ENCODE measurements around the gene MID1.

The MID1 gene

GRCh38 chrX:10482261-10482660 lies 138.1 kb downstream of the MID1 start:
- DNase-seq = no peak

- no peak for DNase-seq
These were observed 139.5 kb downstream of the MID1 start for GRCh38 chrX:10480861-10481260.

GRCh38 chrX:10479508-10479907 lies 140.9 kb downstream of the MID1 start:
- DNase-seq = no peak

GRCh38 chrX:10477525-10477924 lies 142.9 kb downstream of the MID1 start:
- no peak for DNase-seq

GRCh38 chrX:10474913-10475568 lies 145.3 kb downstream of the MID1 start:
- no peak for DNase-seq

GRCh38 chrX:10474510-10474909 lies 145.9 kb downstream of the MID1 start:
- no peak for DNase-seq

GRCh38 chrX:10471418-10471817 lies 149.0 kb downstream of the MID1 start:
- no peak for DNase-seq

GRCh38 chrX:10470009-10470408 lies 150.4 kb downstream of the MID1 start:
- no peak for DNase-seq

GRCh38 chrX:10467793-10468192 lies 152.6 kb downstream of the MID1 start:
- DNase-seq = no peak

GRCh38 chrX:10465254-10465653 lies 155.1 kb downstream of the MID1 start:
- no peak for DNase-seq

- no peak for DNase-seq
These were observed 163.3 kb downstream of the MID1 start for GRCh38 chrX:10457092-10457491.

- no peak for DNase-seq
These were observed 166.4 kb downstream of the MID1 start for GRCh38 chrX:10453945-10454344.

- no peak for DNase-seq
These were observed 169.4 kb downstream of the MID1 start for GRCh38 chrX:10450959-10451355.

- no peak for DNase-seq
These were observed 170.0 kb downstream of the MID1 start for GRCh38 chrX:10450229-10450958.

- DNase-seq = no peak
These were observed 172.7 kb downstream of the MID1 start for GRCh38 chrX:10447564-10448214.

GRCh38 chrX:10444204-10444603 lies 176.2 kb downstream of the MID1 start:
- no peak for DNase-seq

- DNase-seq = no peak
These were observed 178.9 kb downstream of the MID1 start for GRCh38 chrX:10441464-10441863.

- no peak for DNase-seq
These were observed 187.0 kb downstream of the MID1 start for GRCh38 chrX:10433296-10433965.

GRCh38 chrX:10429908-10430307 lies 190.5 kb downstream of the MID1 start:
- DNase-seq = no peak

GRCh38 chrX:10427249-10427648 lies 193.1 kb downstream of the MID1 start:
- no peak for DNase-seq

GRCh38 chrX:10423716-10424115 lies 196.7 kb downstream of the MID1 start:
- DNase-seq = no peak

- no peak for DNase-seq
These were observed 200.3 kb downstream of the MID1 start for GRCh38 chrX:10420134-10420533.

- DNase-seq = no peak
These were observed 204.0 kb downstream of the MID1 start for GRCh38 chrX:10416424-10416823.
